Fibroblast of the aortic adventitia (primary cell): ENCODE measurements around the gene OR8D2. TPM values are rescaled to one million over a fixed set of nuclear protein-coding genes. Genes with fewer than 3 reads are reported as not detected.
"Not testable (repeated sequence)": the region's sequence is repeated elsewhere in the genome, so short reads cannot be mapped to it uniquely, and the experiment has no call there.

Experiments
- DNase-seq: peaks from one replicate; pipeline ENCODE4 v3.0.0-alpha.2; 2010; ENCODE audit warnings: low read depth
- H3K4me3 ChIP-seq: 2 replicates; pipeline ENCODE4 v1.5.1; 2011; ENCODE audit warnings: low read depth, mild to moderate bottlenecking, control low read depth, low read length, moderate library complexity
- total RNA-seq: library from RNA; depleted of rRNA; stranded (reverse); fragments of >200 nt; gene quantifications from 2 replicates; pipeline ENCODE4 v1.2.3, GENCODE V29; 2012; ENCODE audit warnings: low replicate concordance
- TF ChIP-seq, protein P1 (sequence below): IDR thresholded peaks from 2 replicates; pipeline ENCODE4 v1.5.1; 2011; ENCODE audit warnings: mild to moderate bottlenecking, low read length, control low read depth, inconsistent platforms; ENCODE audit not compliant: insufficient read depth

The OR8D2 gene
- total RNA-seq, 1 donor = not detected

DNA sequence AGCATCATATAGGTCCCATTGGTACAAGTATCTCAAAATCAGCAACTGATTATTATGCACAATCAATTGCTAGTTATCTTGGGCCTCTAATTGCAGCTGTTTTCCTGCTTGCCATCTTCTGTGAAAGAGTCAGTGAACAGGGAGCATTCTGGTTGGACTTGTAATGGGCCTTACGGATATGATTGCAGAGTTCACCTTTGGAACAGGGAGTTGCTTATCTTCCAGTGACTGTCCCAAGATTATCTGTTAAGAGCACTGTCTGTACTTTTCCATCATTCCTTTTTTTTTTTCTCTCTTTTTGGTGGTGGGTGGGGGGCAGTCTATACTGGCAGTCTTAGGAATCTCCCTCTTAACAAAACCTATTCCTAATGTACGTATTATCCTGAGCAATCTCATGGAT, 46.0 kb downstream of the OR8D2 start:
- TF ChIP-seq, protein P1, sequence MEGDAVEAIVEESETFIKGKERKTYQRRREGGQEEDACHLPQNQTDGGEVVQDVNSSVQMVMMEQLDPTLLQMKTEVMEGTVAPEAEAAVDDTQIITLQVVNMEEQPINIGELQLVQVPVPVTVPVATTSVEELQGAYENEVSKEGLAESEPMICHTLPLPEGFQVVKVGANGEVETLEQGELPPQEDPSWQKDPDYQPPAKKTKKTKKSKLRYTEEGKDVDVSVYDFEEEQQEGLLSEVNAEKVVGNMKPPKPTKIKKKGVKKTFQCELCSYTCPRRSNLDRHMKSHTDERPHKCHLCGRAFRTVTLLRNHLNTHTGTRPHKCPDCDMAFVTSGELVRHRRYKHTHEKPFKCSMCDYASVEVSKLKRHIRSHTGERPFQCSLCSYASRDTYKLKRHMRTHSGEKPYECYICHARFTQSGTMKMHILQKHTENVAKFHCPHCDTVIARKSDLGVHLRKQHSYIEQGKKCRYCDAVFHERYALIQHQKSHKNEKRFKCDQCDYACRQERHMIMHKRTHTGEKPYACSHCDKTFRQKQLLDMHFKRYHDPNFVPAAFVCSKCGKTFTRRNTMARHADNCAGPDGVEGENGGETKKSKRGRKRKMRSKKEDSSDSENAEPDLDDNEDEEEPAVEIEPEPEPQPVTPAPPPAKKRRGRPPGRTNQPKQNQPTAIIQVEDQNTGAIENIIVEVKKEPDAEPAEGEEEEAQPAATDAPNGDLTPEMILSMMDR = no peak
- H3K4me3 ChIP-seq = no peak overlapping the region
- DNase-seq = no peak

DNA sequence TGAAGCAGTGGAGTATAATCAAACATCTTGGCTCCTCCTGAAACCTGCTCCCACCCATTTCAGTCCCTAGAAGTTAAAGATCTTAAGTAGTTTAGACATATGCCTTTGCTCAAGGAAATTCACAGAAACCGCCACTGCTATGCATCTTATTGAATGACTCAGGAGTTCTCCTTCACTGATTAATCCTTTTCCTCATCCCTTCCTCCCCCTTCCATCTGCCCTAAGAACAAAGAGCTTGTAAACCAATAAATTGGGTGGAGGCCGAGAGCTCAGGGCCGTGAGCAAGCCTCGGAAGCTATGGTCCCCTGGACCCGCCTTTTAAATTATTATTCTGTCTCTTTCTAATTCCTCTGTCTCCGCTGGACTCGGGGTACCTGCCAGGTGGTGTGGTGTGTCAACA, 49.1 kb downstream of the OR8D2 start:
- not testable (repeated sequence) for H3K4me3 ChIP-seq, DNase-seq

Other genes with a start within 250 kb of the OR8D2 start
- 20.5 and 28.4 TPM in 2 replicates for gene VWA5A, start 204.7 kb downstream of the OR8D2 start, total RNA-seq
- gene OR10D3, start 136.9 kb downstream of the OR8D2 start, total RNA-seq = not detected in 2 replicates
- not detected in 2 replicates for gene OR8G1, start 79.1 kb downstream of the OR8D2 start, total RNA-seq
- gene OR8G5, start 63.8 kb downstream of the OR8D2 start, total RNA-seq = not detected in 2 replicates
- not detected in 2 replicates for gene OR8D1, start 6.2 kb downstream of the OR8D2 start, total RNA-seq
- gene OR8B2, start 64.3 kb upstream of the OR8D2 start, total RNA-seq = not detected in 2 replicates
- gene OR8B3, start 78.8 kb upstream of the OR8D2 start, total RNA-seq = not detected in 2 replicates
- gene OR8B4, start 104.7 kb upstream of the OR8D2 start, total RNA-seq = not detected in 2 replicates
- gene OR8B8, start 125.5 kb upstream of the OR8D2 start, total RNA-seq = not detected in 2 replicates
- not detected in 2 replicates for gene OR8B12, start 223.5 kb upstream of the OR8D2 start, total RNA-seq
- gene OR8A1, start 249.8 kb upstream of the OR8D2 start, total RNA-seq = not detected in 2 replicates